GM19099 (cell line): ENCODE data around the gene LCN6.

Experiments used
- POLR2A ChIP-seq: IDR thresholded peaks from 3 replicates; pipeline ENCODE4 v1.6.1; 2011; ENCODE audit warnings: low read depth; ENCODE audit not compliant: insufficient read length; ENCODE audit errors: extremely low read depth

LCN6 gene

GRCh38 chr9:136696502-136696901 lies 51.8 kb downstream of the LCN6 start:
- no peak for TF ChIP-seq POLR2A

GRCh38 chr9:136695955-136696354 lies 52.4 kb downstream of the LCN6 start:
- no peak for TF ChIP-seq POLR2A

GRCh38 chr9:136695435-136695895 lies 52.9 kb downstream of the LCN6 start:
- no peak for TF ChIP-seq POLR2A

GRCh38 chr9:136694872-136695247 lies 53.5 kb downstream of the LCN6 start:
- TF ChIP-seq POLR2A, result no peak

- no peak for TF ChIP-seq POLR2A
Observed at GRCh38 chr9:136694163-136694871, 54.0 kb downstream of the LCN6 start.
